GM21576 (cell line): Measurements from ENCODE around the gene PPP2R3B.
"Not testable (repeated sequence)": the region's sequence is repeated elsewhere in the genome, so short reads cannot be mapped to it uniquely, and the experiment has no call there.

Experiments used
- ATAC-seq: cut with Tn5 transposase; IDR thresholded peaks from one replicate; pipeline ENCODE4 v1.9.1; 2021; ENCODE audit warnings: mild to moderate bottlenecking, moderate library complexity; ENCODE audit not compliant: unreplicated experiment

PPP2R3B gene

DNA sequence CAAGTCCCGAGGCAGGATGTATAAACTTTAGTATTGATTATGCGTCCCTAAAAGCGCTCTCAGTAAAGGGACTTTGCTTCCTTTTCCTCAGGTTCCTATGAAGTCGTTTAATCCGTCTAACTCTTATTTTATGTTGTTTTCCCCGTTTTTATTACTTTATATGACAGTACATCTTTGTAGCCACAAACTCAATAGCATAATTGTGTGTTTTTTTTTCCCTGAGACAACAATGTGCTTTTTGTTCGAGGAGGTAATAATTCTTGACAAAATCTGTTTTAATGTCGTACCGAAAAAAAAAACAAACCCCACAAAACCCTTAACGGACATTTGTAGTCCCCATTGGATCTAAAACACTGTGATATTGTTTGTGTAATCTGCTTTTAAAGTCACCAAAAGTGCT is 17.9 kb upstream of the PPP2R3B start:
- no peak for ATAC-seq

DNA sequence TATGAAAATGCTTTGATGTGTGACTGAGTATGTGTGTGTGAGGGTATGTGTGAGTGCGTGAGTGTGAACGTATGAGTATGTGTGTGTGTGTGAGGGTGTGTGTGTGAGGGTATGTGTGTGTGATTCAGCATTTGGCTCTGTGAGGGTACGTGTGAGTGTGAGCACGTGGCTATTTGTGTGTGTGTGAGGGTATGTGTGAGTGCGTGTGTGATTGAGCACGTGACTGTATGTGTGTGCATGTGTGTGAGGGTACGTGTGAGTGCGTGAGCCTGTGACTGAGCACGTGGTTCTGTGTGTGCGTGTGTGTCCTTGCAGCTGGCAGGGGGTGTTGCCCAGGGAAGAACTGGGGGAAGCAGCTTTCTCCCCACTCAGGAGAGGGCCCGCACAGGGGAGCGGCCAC is 16.1 kb upstream of the PPP2R3B start:
- no peak for ATAC-seq

DNA sequence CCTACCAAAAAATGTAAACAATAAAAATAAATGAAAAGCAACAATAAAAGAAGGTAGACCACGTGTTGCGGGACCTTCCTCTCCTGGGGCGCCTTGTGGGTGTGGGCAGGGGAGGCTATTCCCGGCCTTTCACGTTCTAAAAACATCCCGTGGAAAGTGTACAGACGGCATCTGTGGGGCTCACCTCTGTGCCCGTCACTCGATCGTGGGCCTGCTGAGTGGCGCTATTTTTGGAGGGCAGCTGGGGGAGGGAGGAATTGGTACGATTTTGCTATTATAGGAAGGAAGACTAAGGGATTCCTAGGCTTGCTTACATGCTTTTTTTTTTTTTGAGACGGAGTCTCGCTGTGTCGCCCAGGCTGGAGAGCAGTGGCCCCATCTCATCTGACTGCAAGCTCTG is 13.6 kb upstream of the PPP2R3B start:
- ATAC-seq = no peak

DNA sequence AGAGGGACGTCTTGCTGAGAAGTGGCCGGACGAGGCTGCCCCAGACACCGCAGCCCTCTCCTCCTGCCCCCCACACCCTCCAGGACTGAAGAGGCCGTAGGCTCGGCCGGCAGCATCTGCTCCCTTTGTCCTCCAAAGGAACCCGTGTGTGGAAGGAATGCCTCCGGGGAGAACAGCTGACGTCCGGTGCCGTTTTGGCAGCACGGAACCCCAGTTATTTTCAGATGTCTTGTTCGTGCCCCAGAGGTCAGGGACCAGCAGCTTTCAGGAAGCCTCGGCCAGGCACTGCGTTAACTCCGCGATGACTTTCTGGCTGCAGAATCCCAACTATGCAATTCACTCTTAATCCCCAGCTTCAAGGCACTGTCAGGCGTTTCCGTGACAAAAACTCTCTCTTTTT is 10.9 kb upstream of the PPP2R3B start:
- no peak for ATAC-seq

DNA sequence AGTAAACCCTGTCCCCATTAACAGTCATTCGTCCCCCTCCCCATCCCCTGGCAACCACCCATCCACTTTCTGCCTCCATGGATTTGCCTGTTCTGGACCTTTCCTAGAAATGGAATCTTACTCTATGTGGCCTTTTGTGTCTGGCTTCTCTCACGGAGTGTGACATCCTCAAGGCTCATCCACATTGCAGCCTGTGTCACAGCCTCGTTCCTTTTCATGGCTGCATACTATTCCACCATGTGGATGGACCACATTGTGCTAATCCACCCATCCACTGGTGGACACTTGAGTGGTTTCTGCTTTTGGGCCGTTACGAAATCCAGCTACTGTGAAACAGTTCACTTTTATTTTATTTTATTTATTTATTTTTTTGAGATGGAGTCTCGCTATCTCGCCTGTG is 8.1 kb upstream of the PPP2R3B start:
- no peak for ATAC-seq

DNA sequence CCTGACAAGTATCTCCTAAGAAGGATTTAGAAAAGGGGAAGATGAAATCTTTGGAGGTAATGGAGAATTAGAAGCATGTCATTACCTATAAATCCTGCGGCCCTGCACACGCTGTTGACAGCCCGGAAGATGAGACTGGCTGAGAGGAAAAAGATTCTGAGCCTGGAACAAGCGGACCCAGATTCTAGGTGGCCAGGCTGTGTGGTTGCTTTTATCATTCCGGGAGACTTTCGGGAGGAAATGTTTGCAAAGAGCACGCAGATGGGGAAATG is 5.8 kb upstream of the PPP2R3B start:
- ATAC-seq = no peak

DNA sequence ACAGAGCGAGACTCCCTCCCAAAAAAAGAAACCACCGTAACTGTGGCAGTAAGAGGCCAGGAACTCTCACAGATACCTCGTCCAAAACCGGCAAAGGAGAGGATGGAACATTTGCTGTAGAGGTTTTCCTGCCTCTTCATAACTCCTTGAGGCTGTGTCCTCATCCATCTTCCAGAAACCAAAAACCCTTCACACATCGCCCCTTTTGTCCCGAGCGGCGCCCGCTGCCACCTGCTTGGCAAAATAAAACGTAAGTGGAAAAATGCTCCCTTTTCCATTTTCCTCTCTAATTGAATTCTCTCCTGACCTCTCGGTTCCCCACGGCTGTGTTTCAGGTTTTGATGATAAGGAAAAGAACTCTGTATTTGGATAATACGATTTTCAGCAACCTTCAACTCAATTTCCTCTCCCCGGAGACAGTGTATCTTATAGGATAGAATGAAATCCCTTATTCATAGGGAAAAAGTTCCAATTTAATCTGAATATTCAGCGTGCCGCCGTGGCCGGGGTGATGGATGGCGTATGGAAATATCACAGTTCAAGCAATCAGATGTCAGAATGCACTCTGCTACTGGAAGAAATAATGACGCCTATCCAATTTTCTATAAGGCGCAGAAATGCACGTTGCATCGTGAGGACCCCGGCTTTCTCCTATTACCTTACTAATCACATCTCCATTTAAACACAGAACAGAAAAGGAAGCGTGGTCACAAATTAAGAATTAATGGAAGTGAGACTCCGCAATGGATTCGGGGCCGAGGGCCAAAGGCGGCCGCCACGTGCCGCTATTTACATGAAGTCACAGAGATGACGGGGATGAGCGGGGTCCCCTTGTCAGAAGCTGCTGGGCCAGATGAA is 5.2 kb upstream of the PPP2R3B start:
- no peak for ATAC-seq

DNA sequence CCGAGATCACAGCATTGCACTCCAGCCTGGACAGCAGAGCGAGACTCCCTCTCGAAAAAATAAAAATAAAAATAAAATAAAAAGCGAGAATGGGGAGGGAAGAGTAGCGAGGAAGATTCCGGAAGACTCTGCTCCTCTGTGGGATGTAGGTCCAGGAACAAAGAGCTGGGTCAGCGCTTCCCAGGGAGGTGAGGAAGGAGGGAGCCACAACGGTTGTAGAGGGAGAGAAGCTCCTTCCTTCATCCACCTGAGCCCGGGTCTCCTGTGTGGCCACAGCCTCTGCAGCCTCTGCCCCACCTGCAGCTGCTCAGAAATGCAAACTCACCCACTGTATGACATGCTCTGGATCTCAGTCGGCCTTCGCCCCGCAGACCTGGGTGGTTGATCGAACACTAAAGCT is 3.8 kb upstream of the PPP2R3B start:
- no peak for ATAC-seq

DNA sequence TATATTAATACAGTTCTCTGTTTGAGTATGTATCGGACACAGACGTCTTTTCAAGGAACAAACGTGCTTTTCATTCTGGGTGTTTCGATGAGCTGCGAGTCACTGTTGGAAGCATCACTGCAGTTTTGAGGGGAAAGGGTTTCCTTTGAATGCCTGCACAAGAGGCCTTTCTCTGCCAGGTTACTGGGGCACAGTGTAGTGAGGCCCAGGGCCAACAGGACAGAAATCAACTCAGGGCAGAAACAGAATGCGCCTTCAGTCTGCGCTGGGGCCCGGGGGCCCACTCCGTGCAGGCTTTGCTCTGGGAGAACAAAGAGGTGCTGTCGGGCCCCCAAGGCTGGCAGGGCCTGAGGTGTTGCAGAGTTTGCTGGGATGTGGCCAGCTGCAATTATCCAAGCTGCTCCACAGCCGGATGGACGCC is 2.3 kb upstream of the PPP2R3B start:
- no peak for ATAC-seq

DNA sequence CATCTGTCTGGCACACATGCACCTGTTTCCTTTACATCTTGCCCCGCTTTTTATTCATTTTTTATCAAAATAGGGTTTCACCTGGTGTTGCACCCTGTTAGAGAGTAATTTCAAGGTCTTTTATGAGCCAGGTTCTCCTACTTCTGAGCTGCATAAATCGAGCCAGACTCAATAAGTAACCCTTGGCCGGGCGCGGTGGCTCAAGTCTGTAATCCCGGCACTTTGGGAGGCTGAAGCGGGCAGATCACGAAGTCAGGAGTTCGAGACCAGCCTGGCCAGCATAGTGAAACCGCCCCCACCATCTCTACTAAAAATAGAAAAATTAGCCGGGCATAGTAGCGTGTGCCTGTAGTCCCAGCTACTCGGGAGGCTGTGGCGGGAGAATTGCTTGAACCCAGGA is 1.0 kb upstream of the PPP2R3B start:
- no peak for ATAC-seq

DNA sequence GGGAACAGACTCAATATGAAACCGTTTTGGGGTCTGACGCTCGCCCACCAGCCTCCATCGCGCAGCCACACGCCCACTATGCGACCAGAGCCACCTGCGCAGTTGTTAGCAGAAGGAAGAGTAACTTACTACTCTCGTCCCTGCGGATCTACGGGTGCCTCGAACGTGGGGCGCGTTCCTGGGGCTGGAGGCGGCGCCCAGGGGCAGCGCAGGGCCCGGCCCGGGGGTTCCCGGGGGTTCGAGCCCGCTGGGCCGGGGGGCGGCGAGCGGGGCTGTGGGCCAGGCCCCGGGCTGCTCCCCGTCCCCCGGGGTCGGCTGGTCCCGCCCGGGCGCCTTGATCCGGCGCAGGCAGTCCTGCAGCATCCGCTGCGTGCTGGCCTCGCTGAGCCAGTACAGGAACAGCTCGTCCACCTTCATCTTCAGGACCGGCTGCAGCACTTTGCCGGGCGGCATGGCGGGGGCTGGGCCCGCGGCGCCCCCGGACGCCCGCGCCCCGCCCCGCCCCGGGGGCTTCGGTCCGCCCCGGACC is 404 bp downstream of the PPP2R3B start:
- peak; percentile 22 for ATAC-seq

DNA sequence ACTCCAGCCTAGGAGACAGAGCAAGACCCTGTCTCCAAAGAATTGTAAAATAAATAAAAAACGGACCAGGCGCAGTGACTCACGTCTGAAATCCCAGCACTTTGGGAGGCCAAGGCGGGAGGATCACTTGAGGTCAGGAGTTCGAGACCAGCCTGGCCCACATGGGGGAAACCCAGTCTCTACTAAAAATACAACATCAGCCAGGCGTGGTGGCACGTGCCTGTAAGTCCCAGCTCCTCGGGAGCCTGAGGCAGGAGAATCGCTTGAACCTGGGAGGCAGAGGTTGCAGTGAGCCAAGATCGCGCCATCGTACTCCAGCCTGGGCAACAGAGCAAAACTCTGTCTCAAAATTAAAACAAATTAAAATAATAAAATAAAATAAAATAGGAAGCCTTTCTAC is 971 bp downstream of the PPP2R3B start:
- ATAC-seq = not testable (repeated sequence)

DNA sequence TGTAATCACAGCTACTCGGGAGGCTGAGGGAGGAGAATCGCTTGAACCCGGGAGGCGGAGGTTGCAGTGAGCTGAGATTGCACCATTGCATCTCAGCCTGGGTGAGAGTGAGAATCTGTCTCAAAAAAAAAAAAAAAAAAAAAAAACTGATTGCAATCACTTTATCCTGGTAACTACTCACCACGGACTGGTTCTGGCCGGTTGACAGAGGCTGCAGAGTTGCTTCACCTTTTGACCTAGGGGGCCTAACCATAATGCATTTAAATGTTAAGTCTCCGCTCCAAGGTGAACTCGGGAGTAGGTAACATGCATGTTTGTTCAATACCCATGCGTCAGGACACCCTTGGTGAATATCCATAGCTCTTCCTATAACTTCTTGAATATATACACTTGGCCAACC is 1.8 kb downstream of the PPP2R3B start:
- no peak for ATAC-seq

DNA sequence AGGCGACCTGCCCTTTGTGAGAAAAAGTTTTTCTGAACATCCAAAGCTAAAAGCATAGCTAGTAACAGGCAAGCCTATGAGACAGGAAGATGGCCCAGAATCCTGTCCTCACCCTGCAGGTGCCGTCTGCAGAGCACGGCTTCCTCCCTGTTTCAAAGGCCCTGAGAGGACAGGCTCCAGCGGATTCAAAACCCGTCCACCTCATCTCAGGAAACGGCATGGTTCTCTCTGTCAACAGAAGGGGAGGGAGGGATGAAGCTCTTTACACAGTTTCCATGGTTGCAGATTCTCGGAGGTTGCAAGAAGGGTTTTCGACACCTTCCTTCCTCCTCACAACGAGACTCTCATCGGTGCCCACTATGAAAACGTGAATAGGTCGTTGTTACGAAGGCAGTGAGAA is 8.3 kb downstream of the PPP2R3B start:
- ATAC-seq = no peak

DNA sequence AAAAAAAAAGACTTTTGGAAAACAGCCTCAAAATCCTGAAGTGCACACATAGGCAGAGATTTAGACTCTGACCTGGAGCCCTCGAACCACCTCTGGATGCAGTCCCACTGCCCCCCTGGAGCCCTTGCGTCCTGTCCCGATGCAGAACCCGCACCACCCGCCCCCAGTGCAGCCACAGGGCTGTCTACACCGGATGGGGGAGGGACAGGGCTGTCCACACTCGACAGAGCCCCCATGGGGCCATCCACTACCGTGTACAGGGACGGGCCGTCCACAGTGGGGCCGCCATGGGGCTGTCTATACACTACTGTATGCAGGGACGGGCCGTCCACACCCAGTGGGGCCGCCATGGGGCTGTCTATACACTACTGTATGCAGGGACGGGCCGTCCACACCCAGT is 10.5 kb downstream of the PPP2R3B start:
- ATAC-seq = not testable (repeated sequence)

DNA sequence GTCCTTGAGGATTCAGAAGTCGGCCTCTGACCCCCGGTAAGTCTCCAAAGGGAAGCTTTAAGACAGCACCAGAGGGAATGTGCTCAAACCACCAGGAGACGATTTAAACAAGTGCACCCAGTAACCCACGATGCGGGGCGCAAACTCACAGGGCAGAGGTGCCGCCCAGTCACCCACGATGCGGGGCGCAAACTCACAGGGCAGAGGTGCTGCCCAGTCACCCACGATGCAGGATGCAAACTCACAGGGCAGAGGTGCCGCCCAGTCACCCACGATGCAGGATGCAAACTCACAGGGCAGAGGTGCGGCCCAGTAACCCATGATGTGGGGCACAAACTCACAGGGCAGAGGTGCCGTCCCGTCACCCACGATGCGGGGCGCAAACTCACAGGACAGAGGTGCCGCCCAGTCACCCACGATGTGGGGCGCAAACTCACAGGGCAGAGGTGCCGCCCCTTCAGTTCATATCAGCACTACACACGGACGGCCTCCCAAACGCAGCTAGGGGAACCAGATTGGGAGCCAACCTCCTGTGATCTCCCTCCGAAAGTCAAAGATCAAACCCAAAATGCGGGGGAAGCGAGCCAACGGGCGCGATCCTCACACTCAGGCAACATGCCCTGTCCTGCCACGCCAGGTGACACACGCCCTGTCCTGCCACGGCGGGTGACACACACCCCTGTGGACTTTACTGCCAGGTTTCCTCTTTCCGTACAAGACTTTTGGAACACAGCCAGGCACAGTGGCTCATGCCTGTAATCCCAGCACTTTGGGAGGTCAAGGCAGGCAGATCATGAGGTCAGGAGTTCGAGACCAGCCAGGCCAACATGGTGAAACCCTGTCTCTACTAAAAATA is 11.3 kb downstream of the PPP2R3B start:
- no peak for ATAC-seq

DNA sequence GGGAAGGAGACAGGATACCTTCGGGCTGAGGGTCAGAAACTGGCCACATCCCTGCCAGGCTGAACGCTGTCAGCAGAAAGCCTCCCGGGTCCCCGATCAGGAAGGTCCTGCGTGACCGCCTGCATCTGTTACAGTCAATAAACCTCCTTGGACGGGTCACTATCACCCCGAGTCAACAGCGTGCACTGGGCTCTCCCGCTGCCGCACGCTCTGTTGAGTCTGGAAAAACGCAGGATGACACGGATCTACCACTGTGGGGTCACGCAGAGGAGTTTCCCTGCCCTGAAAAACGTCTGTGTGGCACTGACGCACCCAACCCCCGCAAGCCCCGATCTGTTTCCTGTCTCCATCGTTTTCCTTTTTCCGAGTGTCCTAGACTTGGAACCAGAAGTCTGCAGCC is 12.1 kb downstream of the PPP2R3B start:
- ATAC-seq = no peak

DNA sequence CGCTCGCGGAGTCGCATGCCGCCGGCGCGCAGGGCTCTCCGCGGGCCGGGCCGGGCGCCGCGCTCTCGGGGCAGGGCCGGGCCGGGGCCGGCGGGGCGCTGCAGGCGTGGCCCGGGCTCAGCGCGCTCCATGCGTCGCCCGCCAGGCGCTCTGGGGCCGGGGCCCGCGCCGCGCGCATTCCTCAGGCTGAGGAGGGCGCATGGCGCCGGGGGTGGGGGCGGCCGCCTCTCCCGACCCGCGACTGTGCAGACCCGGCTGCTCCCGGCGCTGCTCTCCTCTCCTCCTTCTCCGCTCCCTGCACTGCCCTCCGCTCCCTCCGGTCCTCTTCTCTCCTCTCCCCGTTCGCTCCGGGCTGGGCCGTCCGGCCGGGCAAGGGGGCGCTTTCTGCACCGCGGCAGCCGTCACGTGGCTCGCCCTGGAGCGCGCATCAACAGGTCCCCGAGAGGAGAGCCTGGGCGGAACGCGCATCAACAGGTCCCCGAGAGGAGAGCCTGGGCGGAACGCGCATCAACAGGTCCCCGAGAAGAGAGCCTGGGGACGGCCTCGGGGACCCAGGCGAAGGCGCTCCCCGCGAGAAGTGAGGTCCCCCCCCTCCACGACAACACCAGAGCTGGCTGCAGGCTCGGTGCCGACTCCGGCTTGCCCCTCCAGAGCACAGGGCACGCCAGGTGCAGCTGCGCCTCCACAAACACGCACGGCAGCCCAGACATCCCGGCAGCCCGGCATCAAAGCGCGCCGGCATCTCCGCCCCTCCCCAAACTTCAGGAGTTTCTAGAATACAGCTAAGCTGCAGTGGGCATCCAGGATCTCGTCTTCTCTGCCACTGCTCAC is 12.9 kb downstream of the PPP2R3B start:
- no peak for ATAC-seq

DNA sequence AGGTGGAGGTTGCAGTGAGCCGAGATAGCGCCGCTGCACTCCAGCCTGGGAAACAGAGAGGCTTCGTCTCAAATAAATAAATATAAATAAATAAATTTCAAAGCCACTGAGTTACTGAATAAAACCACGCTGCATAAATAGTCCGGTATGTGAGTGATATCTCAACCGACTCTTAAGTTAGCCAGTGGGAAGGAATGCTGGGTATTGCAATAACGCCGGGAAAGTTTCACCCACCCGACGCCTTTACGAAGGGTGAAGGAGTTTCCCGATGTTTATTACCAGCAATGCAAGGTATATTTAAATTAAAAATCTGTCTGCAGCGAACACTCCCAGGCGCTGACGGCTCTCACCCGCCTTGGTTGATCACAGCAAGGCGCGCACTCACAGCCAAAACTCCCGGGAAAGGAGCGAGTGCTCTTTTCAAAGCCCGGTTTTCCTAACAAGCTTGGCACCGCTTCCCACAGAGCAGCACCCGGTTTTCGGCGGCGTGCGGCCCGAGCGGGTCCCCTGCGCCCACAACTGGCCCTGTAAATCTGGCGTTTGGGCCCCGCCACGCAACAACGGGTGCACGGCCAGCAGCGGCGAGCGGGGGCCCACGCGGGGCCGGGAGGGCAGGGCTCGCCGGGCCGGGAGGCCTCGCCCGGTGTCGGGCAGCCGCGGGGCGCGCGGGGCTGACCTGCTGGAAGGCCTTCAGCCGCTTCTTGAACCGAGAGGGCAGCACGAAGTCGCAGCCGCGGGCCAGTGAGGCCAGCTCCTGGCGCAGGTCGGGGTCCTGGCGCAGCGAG is 13.7 kb downstream of the PPP2R3B start:
- no peak for ATAC-seq

DNA sequence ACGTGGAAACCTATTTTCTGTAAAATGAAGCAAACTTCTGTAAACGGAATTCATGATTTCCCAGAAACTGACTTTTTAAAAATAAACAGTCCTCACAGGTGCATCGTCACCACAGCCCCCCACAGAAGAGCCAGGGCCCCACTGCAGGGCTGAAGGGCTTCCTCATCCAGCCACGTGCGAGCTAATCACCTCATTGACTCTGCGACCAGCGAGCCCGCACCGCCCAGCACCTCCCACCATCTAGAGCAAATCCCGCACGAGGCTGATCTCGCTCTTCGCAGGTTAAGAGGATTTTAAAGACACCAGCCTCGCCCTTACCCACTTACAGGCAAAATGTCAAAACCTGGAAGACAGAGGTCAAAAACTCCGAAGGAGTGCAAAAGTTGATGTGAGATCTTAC is 14.8 kb downstream of the PPP2R3B start:
- no peak for ATAC-seq
